ENCODE results near the gene ACSF2.
"Not testable (repeated sequence)": the region's sequence is repeated elsewhere in the genome, so short reads cannot be mapped to it uniquely, and the experiment has no call there.

Gene ACSF2

GRCh38 chr17:50468304-50469207 is 42.5 kb downstream of the ACSF2 start, which contains the start of gene CHAD:
Gene CHAD (minus strand): TSS chr17:50468880. CDS start chr17:50468813, 67 bp downstream.
- no peak for TF ChIP-seq CTCF (conservative IDR thresholded peaks at IDR 0.05; ENCODE audit: low read depth)
- no peak within 1 kb of the TSS for H3K27ac ChIP-seq
- POLR2A ChIA-PET (ENCODE audit: low non-redundant PET): no interaction called here
- CTCF ChIA-PET: interaction anchor here (2.0 kb wide), 2 partner anchors 10 to 71 kb away, joined by 6 to 19 read pairs; partner anchors contain the start of genes LRRC59 and RSAD1
- no peak for DNase-seq (ENCODE audit: low spot score)

- no peak overlapping the region for H3K27ac ChIP-seq
- POLR2A ChIA-PET (ENCODE audit: low non-redundant PET): no interaction called here
- TF ChIP-seq CTCF (conservative IDR thresholded peaks at IDR 0.05; ENCODE audit: low read depth): no peak
- CTCF ChIA-PET: interaction anchor here (2.0 kb wide), 1 partner anchor 10 kb away, joined by 19 read pairs; the partner anchor contains the start of gene RSAD1
- no peak for DNase-seq (ENCODE audit: low spot score)
Measured at GRCh38 chr17:50469208-50469605, 43.2 kb downstream of the ACSF2 start.

- CTCF ChIA-PET: interaction anchor here (1.2 kb wide), 1 partner anchor 10 kb away, joined by 3 read pairs; no protein-coding TSS in a partner anchor
- no peak for DNase-seq (ENCODE audit: low spot score)
- POLR2A ChIA-PET (ENCODE audit: low non-redundant PET): no interaction called here
- no peak for TF ChIP-seq CTCF (conservative IDR thresholded peaks at IDR 0.05; ENCODE audit: low read depth)
- no peak overlapping the region for H3K27ac ChIP-seq
Measured at GRCh38 chr17:50469671-50470305, 43.8 kb downstream of the ACSF2 start.

- DNase-seq (ENCODE audit: low spot score): no peak
- no peak for TF ChIP-seq CTCF (conservative IDR thresholded peaks at IDR 0.05; ENCODE audit: low read depth)
- CTCF ChIA-PET: interaction anchor here (0.7 to 1.2 kb wide), 2 partner anchors 9 to 157 kb away, joined by 3 read pairs; no protein-coding TSS in a partner anchor
- POLR2A ChIA-PET (ENCODE audit: low non-redundant PET): no interaction called here
- H3K27ac ChIP-seq: no peak overlapping the region
Measured at GRCh38 chr17:50470426-50470825, 44.4 kb downstream of the ACSF2 start.

- no peak for TF ChIP-seq CTCF (conservative IDR thresholded peaks at IDR 0.05; ENCODE audit: low read depth)
- ChIA-PET CTCF (no interaction called here), POLR2A (ENCODE audit: low non-redundant PET) (no interaction called here)
- DNase-seq (ENCODE audit: low spot score): no peak
- no peak overlapping the region for H3K27ac ChIP-seq
Measured at GRCh38 chr17:50471009-50471905, 45.2 kb downstream of the ACSF2 start.

GRCh38 chr17:50472286-50472685 is 46.3 kb downstream of the ACSF2 start:
- no peak for TF ChIP-seq CTCF (conservative IDR thresholded peaks at IDR 0.05; ENCODE audit: low read depth)
- POLR2A ChIA-PET (ENCODE audit: low non-redundant PET): no interaction called here
- no peak overlapping the region for H3K27ac ChIP-seq
- CTCF ChIA-PET: no interaction called here
- DNase-seq (ENCODE audit: low spot score): no peak

GRCh38 chr17:50472761-50473161 is 46.7 kb downstream of the ACSF2 start:
- CTCF ChIA-PET: interaction anchor here (0.7 kb wide), 1 partner anchor 205 kb away, joined by 5 read pairs; no protein-coding TSS in a partner anchor
- H3K27ac ChIP-seq; POLR2A ChIA-PET (ENCODE audit: low non-redundant PET); DNase-seq (ENCODE audit: low spot score): not testable (repeated sequence)
